Activated effector memory CD4-positive, alpha-beta T cell treated with Interleukin-2 at 50 U/mL for 16 hours (primary cell): ENCODE data around the gene LY6G6D.
"Not testable (repeated sequence)": the region's sequence is repeated elsewhere in the genome, so short reads cannot be mapped to it uniquely, and the experiment has no call there.

ENCODE experiments used
- DNase-seq: peaks from one replicate; pipeline ENCODE4 v3.0.0-alpha.2; 2020

Gene LY6G6D

GRCh38 chr6:31692886-31693285, 22.3 kb upstream of the LY6G6D start:
- no peak for DNase-seq

DNA sequence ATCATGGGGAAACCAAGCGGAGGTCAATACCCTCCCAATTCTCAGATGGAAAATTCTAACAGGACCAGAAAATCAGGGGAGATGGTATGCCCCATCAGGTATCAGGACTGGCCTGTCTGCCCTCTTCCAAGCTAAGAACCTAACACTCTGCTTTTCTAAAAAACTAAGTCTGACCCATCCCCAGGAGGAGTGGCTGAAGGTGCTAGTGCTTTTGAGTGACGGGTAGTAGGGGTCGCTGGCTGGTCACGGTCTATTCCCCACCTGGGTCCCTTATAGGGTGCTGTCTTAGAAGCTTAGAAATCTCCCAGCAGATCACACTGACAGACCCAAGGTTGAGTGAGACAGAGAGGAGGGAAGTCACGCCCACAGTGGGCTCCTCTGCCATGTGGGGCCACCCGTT, 21.6 kb upstream of the LY6G6D start:
- no peak for DNase-seq

GRCh38 chr6:31697555-31697954, 17.6 kb upstream of the LY6G6D start:
- DNase-seq, result no peak

GRCh38 chr6:31700740-31701401, 14.3 kb upstream of the LY6G6D start:
- no peak for DNase-seq

- no peak for DNase-seq
Measured at GRCh38 chr6:31701666-31702404, 13.3 kb upstream of the LY6G6D start.

GRCh38 chr6:31702405-31702818, 12.7 kb upstream of the LY6G6D start:
- DNase-seq, result no peak

DNA sequence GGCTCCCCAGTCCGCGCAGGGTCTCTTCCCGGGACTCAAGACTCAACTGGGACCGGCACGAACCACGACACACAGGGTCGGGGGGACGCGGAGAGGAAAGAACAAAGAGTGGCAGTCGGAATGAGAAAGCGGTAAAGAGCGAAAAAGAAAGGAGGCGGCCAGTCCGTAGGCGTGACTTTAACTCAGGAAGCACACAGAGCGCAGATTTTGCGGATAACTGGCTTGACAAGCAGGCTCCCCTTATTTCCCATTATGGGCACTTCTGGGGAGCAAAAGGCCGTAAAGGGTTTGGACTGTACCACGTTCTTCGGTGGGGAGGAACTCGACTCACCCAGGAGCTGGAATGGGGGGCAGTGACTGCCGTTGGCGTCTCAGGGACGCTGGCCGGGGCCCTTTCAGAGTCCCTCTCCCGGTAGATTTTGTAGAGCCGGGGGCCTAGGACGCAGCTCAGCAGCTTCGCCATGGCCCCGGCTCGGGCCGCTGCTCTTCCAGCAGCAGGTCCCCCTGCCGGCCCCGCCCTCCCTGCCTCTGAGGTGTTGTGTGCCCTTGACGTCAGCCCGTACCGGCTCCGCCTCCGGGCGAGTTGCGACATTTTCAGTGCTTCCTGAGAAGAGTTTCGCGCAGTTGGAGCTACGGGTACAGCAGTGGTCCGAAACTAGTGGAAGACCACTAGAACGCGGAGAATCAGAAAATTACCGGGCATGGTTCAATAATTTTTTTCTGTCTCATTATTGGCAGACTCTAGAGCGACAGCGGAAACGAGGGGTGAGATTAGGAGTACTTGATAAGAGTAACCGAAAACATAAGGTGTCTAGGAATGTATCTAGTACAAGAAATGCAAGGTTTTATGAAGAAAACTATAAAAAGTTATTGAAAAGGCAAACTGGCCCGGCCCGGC, 12.1 kb upstream of the LY6G6D start, which contains the start of gene ABHD16A:
Gene ABHD16A (minus strand): TSS at position 506 of the 898 bp plus-strand sequence. CDS start 43 bp downstream, at position 463.
- peak; percentile 95 for DNase-seq

DNA sequence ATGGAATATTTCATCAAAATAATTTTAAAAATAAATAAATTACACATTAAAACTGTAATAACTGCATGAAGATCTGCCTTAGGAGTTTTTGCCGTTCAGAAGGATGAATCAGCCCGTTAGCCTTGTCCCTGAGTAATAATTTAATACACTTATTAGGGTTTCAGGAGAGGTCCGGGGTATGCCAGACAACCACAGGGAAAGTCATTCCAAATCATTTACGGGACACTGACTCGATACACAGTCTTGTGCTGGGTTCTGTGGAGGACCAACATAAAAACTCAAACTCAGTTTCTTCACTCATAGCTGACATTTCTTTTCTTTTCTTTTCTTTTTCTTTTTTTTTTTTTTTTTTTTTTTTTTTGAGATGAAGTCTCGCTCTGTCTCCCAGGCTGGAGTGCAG, 9.2 kb upstream of the LY6G6D start:
- no peak for DNase-seq

DNA sequence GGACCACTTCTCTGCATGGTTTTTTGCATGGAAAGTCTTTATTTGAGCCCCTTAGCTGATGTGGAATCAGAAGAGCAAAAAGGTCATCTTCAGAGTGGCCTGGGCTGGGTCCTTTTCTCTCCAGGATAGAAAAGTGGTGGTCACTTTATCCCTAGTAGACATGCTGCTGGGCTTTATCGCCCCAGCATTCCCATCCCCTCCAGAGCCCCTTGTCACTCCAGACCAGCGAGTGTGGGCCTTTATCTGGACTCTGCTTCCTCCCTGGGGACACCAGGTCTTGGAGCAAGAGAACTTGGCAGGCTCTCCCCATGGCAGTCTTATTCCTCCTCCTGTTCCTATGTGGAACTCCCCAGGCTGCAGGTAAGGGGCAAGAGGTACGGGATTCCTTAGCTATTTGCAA, 8.5 kb upstream of the LY6G6D start, which contains the start of gene LY6G6F:
Gene LY6G6F (plus strand): TSS at position 268 of the 400 bp plus-strand sequence. CDS start 41 bp downstream, at position 309.
- DNase-seq, result no peak

DNA sequence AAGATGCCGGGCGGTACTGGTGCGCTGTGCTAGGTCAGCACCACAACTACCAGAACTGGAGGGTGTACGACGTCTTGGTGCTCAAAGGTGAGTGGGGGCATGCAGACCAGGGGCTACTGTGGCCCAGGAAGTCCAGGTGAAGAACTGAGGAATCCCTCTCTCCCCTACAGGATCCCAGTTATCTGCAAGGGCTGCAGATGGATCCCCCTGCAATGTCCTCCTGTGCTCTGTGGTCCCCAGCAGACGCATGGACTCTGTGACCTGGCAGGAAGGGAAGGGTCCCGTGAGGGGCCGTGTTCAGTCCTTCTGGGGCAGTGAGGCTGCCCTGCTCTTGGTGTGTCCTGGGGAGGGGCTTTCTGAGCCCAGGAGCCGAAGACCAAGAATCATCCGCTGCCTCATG, 7.4 kb upstream of the LY6G6D start:
- DNase-seq, result no peak

GRCh38 chr6:31708224-31708623, 6.9 kb upstream of the LY6G6D start:
- no peak for DNase-seq

- DNase-seq, result not testable (repeated sequence)
Measured at GRCh38 chr6:31709157-31709556, 6.0 kb upstream of the LY6G6D start.

DNA sequence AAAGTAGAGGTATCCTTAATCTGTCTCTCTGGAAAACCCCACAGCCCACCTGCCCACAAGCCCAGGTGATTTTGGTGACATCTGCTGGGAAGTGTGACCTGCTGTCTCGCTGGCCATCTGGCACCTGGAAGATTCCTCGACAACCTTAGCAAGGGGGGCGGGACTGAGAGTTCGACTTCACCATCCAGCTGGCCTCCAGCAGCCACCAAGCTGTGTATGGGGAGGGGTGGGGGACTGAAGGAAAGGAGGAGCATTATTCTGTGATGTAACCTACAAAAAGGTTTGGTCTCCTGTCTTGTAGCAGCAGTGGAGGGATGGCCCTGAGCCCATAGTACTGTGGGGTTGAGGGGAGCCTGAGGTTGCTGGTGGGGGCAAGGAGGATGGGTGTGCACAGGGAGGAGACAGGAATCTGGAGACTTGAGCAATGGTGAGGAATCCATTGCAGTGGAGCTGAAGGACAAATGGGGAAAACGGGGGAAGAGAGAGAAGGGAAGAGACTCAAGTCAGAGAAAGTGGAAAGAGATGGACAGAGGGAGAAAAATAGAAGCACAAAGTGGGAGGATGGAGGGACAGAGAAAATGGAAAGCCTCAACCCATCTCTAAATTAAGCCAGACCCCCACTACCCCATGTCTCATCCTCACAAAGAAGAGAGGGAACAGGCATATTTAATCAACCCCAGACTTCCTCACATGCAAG, 4.5 kb upstream of the LY6G6D start:
- DNase-seq, result no peak

DNA sequence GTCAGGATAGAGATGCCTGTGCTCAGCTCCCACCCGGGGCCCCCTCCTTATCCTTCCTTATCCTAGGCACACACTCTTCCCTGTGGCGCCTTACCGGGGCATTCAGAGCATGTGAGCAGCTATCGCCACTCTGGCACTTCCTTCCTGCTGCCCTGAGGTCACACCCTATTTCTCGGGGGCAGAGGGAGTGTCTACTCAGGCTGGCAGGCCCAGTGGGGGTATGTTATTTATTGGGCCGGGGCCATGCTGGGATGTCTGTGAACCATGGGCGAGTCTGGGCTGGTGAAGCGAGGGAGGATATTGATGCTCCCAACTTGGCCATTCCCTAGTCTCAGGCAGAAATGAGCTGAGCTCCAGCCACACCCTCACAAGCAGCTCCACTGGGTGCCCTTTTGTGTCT, 3.9 kb upstream of the LY6G6D start:
- DNase-seq, result no peak

DNA sequence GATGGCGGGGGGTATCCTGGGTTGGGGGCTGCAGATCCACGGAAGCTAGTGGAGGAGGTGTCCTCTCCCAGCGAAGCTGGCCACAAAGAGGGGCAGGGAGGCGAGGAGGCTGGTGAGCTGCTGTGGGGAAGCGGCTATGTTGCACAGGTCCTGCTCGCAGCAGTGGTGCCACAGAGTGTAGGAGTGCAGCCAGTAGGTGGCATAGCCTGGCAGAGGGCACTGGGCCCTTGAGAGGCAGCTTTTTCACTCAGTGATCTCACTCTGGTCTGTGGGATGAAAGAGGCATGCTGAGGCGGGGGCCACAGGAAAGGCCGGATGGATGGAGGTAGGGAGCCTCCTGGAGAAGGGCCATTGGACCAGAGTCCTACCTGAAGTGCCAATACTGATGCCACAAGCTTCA, 2.9 kb upstream of the LY6G6D start:
- DNase-seq, result no peak

DNA sequence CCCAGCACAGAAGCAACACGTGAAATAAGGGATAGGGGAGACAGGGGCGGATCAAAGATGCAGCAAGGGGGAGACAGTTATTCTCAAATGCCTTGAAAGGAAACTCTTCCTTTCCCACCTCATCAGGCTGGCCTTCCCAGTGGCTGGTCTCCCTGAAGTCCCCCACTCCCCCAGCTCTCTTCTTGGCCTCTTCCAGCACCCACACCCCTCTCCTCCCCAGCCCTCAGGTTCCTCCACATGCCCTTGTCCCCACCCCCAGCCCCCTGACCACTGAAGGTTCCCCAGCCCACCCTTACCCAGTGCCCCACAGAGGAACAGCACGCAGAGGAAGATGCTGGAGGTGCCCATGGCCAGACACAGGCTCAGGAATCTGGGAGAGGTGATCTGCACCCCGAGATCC, 1.7 kb upstream of the LY6G6D start:
- no peak for DNase-seq

- no peak for DNase-seq
Measured at GRCh38 chr6:31713991-31714684, 1.0 kb upstream of the LY6G6D start.

DNA sequence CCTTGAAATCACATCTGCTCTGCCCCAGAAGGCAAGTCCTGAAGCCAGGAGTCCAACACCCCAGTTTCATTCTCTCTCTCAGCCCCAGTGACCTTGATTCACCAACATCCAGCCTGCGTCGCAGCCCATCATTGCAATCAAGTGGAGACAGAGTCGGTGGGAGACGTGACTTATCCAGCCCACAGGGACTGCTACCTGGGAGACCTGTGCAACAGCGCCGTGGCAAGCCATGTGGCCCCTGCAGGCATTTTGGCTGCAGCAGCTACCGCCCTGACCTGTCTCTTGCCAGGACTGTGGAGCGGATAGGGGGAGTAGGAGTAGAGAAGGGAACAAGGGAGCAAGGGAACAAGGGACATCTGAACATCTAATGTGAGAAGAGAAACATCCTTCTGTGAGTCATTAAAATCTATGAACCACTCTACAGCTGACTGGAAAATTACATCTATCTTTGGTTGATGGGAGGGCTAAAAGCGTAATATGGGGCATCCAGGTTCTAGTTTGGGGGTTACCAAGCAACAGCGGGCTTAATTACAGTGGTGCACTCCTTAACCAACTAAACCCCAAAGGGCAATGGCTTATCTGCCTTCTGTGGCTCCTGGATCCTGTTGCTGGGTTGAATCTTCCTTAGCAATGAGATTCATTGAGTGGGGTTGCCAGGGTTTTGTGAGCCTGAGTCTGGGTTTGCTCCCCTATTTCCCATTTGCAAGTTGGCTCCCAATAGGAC, 2.5 kb downstream of the LY6G6D start:
- no peak for DNase-seq

GRCh38 chr6:31718265-31718664, 3.1 kb downstream of the LY6G6D start:
- no peak for DNase-seq

DNA sequence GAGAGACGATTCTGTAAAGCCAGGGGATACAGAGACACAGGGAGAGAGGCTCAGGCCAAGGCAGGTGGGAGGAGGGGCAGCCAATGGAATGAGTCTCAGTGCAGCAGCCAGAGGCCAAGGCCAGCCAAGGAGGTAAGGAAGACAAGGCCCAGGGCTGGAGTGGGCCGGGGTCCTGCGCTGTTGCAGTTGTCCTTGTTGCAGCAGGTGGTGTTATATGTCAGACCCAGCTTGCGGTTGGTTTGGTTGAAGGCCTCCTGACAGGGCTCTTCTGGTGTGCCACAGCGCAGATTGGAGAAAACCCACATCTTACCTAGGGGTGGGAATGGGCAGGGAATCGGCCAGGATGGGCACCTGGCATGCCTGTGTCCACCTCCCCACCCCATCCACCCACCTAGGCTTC, 3.9 kb downstream of the LY6G6D start:
- no peak for DNase-seq

DNA sequence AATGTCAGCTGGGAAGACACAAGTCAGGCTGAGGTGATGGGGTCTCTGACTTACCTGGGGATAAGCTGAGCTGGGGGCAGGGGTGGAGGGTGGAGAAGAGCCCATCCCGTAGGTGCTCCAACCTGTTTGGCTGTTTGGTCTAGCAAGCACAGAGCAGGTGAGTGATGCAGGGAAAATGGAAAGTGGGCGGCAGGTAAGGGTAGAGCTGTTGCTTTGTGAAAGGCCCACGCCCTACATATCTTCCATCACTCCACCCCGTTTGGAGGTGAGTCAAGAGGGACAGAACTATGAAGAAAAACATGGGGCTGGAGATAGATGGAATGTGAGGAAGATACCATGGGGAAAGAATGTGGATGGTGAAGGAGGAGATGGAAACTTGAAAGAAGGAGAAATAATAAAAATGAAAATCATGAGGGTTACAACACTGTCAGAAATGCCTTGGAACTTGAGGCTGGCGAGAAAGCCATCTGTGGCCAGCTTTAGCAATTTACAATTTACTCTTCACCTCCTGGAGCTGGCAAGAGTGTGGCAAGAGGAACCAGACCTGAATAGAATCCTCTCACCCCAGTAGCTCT, 5.1 kb downstream of the LY6G6D start:
- DNase-seq, result no peak
